CD4-positive, CD25-positive, alpha-beta regulatory T cell (primary cell): ENCODE data around the gene HACD3. TPM values are rescaled to one million over a fixed set of nuclear protein-coding genes. Genes with fewer than 3 reads are reported as not detected.

ENCODE experiments used
- ATAC-seq, 2 donors: fragments of 150-1000 bp; cut with Tn5 transposase; one replicate each; pipeline ENCODE4 v1.10.0; 2021; ENCODE audit warnings: low read depth in 2 of 2, moderate number of reproducible peaks in 2 of 2, moderate library complexity in 1 of 2
- DNase-seq, 3 donors: peaks; one replicate each; pipeline versions ENCODE4 v3.0.0 to v3.0.0-alpha.2; 2012 to 2022; ENCODE audit warnings: mixed read lengths in 1 of 3
- H3K27ac ChIP-seq: one replicate; pipeline ENCODE4 v1.7.0; 2013; ENCODE audit warnings: mild to moderate bottlenecking, low read length; ENCODE audit not compliant: insufficient read depth, poor library complexity, severe bottlenecking
- H3K27me3 ChIP-seq: one replicate; pipeline ENCODE4 v1.7.0; 2013; ENCODE audit warnings: low read length; ENCODE audit not compliant: control insufficient read depth, insufficient read depth
- H3K36me3 ChIP-seq: one replicate; pipeline ENCODE4 v1.7.0; 2013; ENCODE audit warnings: mild to moderate bottlenecking, low read length, moderate library complexity; ENCODE audit not compliant: control insufficient read depth, insufficient read depth
- H3K4me1 ChIP-seq: 2 replicates; pipeline ENCODE4 v1.7.0; 2013; ENCODE audit warnings: mild to moderate bottlenecking, low read length; ENCODE audit not compliant: insufficient read depth, control insufficient read depth, poor library complexity, severe bottlenecking
- H3K4me3 ChIP-seq: one replicate; pipeline ENCODE4 v1.7.0; 2013; ENCODE audit warnings: low read depth, mild to moderate bottlenecking, low read length, moderate library complexity
- H3K9me3 ChIP-seq, 2 experiments: 1 replicate in 1 of 2; 2 replicates in 1 of 2; pipeline ENCODE4 v1.7.0; 2013; ENCODE audit warnings: low read length in 2 of 2, mild to moderate bottlenecking in 1 of 2, moderate library complexity in 1 of 2; ENCODE audit not compliant: control insufficient read depth in 2 of 2
- H3K27ac Mint-ChIP-seq, 3 donors: one replicate each; pipeline ENCODE4 v1.8.0; 2020 to 2022; ENCODE audit warnings: mild to moderate bottlenecking in 3 of 3, mixed read lengths in 3 of 3, moderate library complexity in 2 of 3
- H3K27me3 Mint-ChIP-seq: one replicate; pipeline ENCODE4 v1.8.0; 2022; ENCODE audit warnings: mild to moderate bottlenecking, mixed read lengths
- H3K36me3 Mint-ChIP-seq: one replicate; pipeline ENCODE4 v1.8.0; 2020; ENCODE audit warnings: mixed read lengths
- H3K4me1 Mint-ChIP-seq, 4 donors: one replicate each; pipeline ENCODE4 v1.8.0; 2020 to 2022; ENCODE audit warnings: mixed read lengths in 4 of 4, mild to moderate bottlenecking in 1 of 4
- H3K4me3 Mint-ChIP-seq, 4 donors: one replicate each; pipeline ENCODE4 v1.8.0; 2020 to 2022; ENCODE audit warnings: mild to moderate bottlenecking in 4 of 4, mixed read lengths in 4 of 4, moderate library complexity in 3 of 4
- H3K9me3 Mint-ChIP-seq, 7 donors: one replicate each; pipeline ENCODE4 v1.8.0; 2020 to 2022; ENCODE audit warnings: mixed read lengths in 7 of 7, mild to moderate bottlenecking in 3 of 7, moderate library complexity in 2 of 7
- polyA plus RNA-seq, 4 donors: library from polyadenylated mRNA; unstranded; fragments of 300-500 nt; fragmentation: Illumina TruSeq; gene quantifications; one replicate each; pipeline ENCODE4 v1.2.3, GENCODE V29; 2021
- total RNA-seq: library from RNA; stranded (reverse); gene quantifications from one replicate; pipeline ENCODE4 v1.2.3, GENCODE V29; 2022

HACD3 gene
- total and polyA plus RNA-seq, 5 donors from 2014 or later, result 16.5 to 43.8 (median 36.0) TPM

- H3K27me3 Mint-ChIP-seq, result no peaks in the 10 kb centered on the region
- Histone ChIP-seq H3K4me1 (peaks cover 19% of the 10 kb centered on the region), H3K27me3 (no peaks in the 10 kb centered on the region), H3K36me3 (peaks cover 62% of the 10 kb centered on the region), H3K9me3 (no peaks in the 10 kb centered on the region), H3K27ac (peak overlapping the region; percentile 19), H3K4me3 (no peak overlapping the region)
- H3K36me3 Mint-ChIP-seq, result peaks cover 37% of the 10 kb centered on the region
- DNase-seq (no peak), ATAC-seq (no peak)
- H3K9me3 Mint-ChIP-seq, result no peaks in the 10 kb centered on the region
- H3K27ac Mint-ChIP-seq, result peak overlapping the region; percentile 15 to 47 (median 27)
- no peak overlapping the region for H3K4me3 Mint-ChIP-seq
- peaks cover 18 to 33% (median 29%) of the 10 kb centered on the region in 4 donors for H3K4me1 Mint-ChIP-seq
Observed at GRCh38 chr15:65580287-65580686, 50.0 kb downstream of the HACD3 start.

- Mint-ChIP-seq H3K27me3 (no peaks in the 10 kb centered on the region), H3K4me1 (peaks cover 25 to 48% (median 42%) of the 10 kb centered on the region in 4 donors), H3K4me3 (peak overlapping the region; percentile 50 to 74 (median 68)), H3K9me3 (no peaks in the 10 kb centered on the region), H3K27ac (peak overlapping the region; percentile 88 to 91 (median 89)), H3K36me3 (peaks cover 39% of the 10 kb centered on the region)
- Histone ChIP-seq H3K9me3 (no peaks in the 10 kb centered on the region), H3K27ac (peak overlapping the region; percentile 78), H3K27me3 (no peaks in the 10 kb centered on the region), H3K36me3 (peaks cover 44% of the 10 kb centered on the region), H3K4me1 (peaks cover 19% of the 10 kb centered on the region), H3K4me3 (peak overlapping the region; percentile 42)
- peak; percentile 77 to 85 for ATAC-seq
- peak; percentile 15 to 82 (median 67) for DNase-seq
Observed at GRCh38 chr15:65583701-65584100, 53.4 kb downstream of the HACD3 start.

DNA sequence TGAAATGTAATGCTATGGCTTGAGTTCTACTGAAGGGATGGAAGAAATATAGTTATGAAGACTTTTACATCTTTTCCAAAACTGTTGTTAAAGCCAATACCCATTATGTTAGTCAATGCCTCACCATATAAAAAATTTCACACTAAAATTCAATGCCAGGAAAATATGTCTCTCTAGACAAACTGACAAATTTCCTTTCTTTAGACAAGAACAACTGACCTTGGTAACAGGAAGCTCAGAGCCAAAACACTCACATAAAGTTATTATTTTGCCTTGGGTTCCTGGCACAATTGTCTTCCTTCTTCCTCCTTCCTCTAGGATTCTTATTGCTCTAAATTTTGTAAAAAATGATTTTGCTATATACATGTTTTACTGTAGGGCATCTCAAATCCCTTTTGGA is 54.0 kb downstream of the HACD3 start:
- Histone ChIP-seq H3K27ac (peak overlapping the region; percentile 78), H3K4me3 (peak overlapping the region; percentile 42)

DNA sequence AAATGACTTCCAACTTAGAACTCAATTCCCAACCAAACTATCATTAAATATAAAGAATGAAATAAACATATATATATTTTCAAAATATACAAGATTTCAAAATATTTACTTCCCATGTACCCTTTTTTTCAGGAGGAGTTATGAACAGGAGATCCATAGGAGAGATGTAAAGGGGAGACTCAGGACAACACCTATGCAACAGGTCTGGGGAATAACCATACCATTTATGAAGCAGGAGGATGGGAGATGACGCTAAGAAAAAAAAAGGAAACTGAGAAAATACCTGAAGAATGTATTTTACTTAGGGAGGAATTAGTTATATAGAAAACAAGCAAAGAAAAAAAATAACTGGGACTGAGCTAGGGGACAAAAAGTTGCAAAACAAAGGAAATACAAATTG is 56.8 kb downstream of the HACD3 start:
- Histone ChIP-seq H3K9me3 (no peaks in the 10 kb centered on the region), H3K27ac (no peak overlapping the region), H3K4me3 (no peak overlapping the region), H3K4me1 (peaks cover 19% of the 10 kb centered on the region), H3K27me3 (no peaks in the 10 kb centered on the region), H3K36me3 (peaks cover 44% of the 10 kb centered on the region)
- no peak for DNase-seq
- H3K9me3 Mint-ChIP-seq, result peaks cover 0 to 1% (median 0%) of the 10 kb centered on the region in 7 donors
- H3K4me1 Mint-ChIP-seq, result peaks cover 22 to 62% (median 43%) of the 10 kb centered on the region in 4 donors
- ATAC-seq, result no peak
- H3K27ac Mint-ChIP-seq, result peak overlapping the region in 2 of 3 donors; percentile 9 to 34
- H3K4me3 Mint-ChIP-seq, result no peak overlapping the region
- peaks cover 60% of the 10 kb centered on the region for H3K36me3 Mint-ChIP-seq
- H3K27me3 Mint-ChIP-seq, result no peaks in the 10 kb centered on the region

More for the DNA sequence above, 54.0 kb downstream of the HACD3 start:
- Histone ChIP-seq H3K36me3 (peaks cover 42% of the 10 kb centered on the region), H3K9me3 (no peaks in the 10 kb centered on the region), H3K27me3 (no peaks in the 10 kb centered on the region), H3K4me1 (peaks cover 19% of the 10 kb centered on the region)
- Mint-ChIP-seq H3K27ac (peak overlapping the region; percentile 88 to 91 (median 89)), H3K9me3 (no peaks in the 10 kb centered on the region), H3K36me3 (peaks cover 39% of the 10 kb centered on the region), H3K27me3 (no peaks in the 10 kb centered on the region), H3K4me1 (peaks cover 25 to 48% (median 42%) of the 10 kb centered on the region in 4 donors), H3K4me3 (peak overlapping the region in 3 of 4 donors; percentile 50 to 74 (median 73))
- no peak for ATAC-seq
- no peak for DNase-seq

DNA sequence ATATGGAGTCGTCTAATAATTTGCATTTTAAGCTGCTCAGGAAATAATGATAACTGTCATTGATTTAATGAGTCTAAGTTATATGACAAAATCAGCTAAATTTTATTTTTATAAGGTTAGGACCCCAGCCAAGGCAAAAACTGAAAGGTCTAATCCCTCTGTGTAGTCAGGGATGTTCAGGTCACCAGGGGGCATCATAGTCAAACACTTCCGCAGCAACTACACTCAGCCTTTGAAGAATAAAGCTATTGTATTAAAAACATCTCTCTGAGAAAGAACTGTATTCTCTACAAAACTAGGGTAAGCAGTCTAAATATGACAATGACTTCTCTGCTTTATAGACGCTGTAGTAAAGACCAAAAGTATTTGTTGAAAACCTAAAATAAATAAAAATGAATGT is 65.7 kb downstream of the HACD3 start:
- H3K27me3 Mint-ChIP-seq, result no peaks in the 10 kb centered on the region
- ATAC-seq, result no peak
- H3K9me3 Mint-ChIP-seq, result no peaks in the 10 kb centered on the region
- Histone ChIP-seq H3K27ac (no peak overlapping the region), H3K4me1 (no peaks in the 10 kb centered on the region), H3K36me3 (peaks cover 76% of the 10 kb centered on the region), H3K4me3 (no peak overlapping the region), H3K27me3 (no peaks in the 10 kb centered on the region), H3K9me3 (no peaks in the 10 kb centered on the region)
- H3K4me3 Mint-ChIP-seq, result no peak overlapping the region
- H3K4me1 Mint-ChIP-seq, result peaks cover 0 to 15% (median 5%) of the 10 kb centered on the region in 4 donors
- DNase-seq, result peak; percentile 18 to 30 (median 24)
- H3K36me3 Mint-ChIP-seq, result peaks cover 56% of the 10 kb centered on the region
- no peak overlapping the region for H3K27ac Mint-ChIP-seq

DNA sequence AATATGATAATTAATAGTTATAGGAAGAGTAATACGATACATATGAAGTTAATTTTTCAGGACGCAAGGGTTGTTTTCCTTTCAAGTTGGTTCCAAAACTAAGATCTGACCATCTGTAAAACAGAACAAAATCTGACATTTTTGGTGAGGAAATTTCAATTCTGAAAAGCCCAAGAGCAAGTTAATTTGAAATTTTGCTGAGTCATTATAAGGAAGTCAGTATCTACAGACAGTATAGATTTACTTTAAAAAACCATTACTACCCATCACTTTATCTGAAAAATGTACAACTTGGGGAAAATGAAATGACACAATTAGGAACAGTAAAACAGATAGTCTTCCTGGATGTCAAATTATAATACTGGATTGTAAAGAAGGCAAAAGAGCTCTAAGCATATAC is 68.2 kb downstream of the HACD3 start:
- no peaks in the 10 kb centered on the region for H3K27me3 ChIP-seq
- no peaks in the 10 kb centered on the region for H3K4me1 ChIP-seq
- no peak for DNase-seq
- Mint-ChIP-seq H3K4me1 (peaks cover 0 to 15% (median 2%) of the 10 kb centered on the region in 4 donors), H3K9me3 (no peaks in the 10 kb centered on the region), H3K27ac (peak overlapping the region in 1 of 3 donors; percentile 36), H3K27me3 (no peaks in the 10 kb centered on the region), H3K4me3 (no peak overlapping the region), H3K36me3 (peaks cover 40% of the 10 kb centered on the region)
- H3K36me3 ChIP-seq, result peaks cover 61% of the 10 kb centered on the region
- H3K27ac ChIP-seq, result no peak overlapping the region
- no peak overlapping the region for H3K4me3 ChIP-seq
- no peak for ATAC-seq
- no peaks in the 10 kb centered on the region for H3K9me3 ChIP-seq

GRCh38 chr15:65599677-65600076 is 69.4 kb downstream of the HACD3 start:
- H3K4me3 Mint-ChIP-seq, result no peak overlapping the region
- H3K9me3 ChIP-seq, result no peaks in the 10 kb centered on the region
- H3K36me3 Mint-ChIP-seq, result peaks cover 31% of the 10 kb centered on the region
- H3K36me3 ChIP-seq, result peaks cover 61% of the 10 kb centered on the region
- no peak overlapping the region for H3K27ac ChIP-seq
- no peak for DNase-seq
- H3K4me1 ChIP-seq, result no peaks in the 10 kb centered on the region
- no peak overlapping the region for H3K27ac Mint-ChIP-seq
- no peaks in the 10 kb centered on the region for H3K9me3 Mint-ChIP-seq
- no peaks in the 10 kb centered on the region for H3K27me3 Mint-ChIP-seq
- peaks cover 0 to 15% (median 2%) of the 10 kb centered on the region in 4 donors for H3K4me1 Mint-ChIP-seq
- no peaks in the 10 kb centered on the region for H3K27me3 ChIP-seq
- no peak overlapping the region for H3K4me3 ChIP-seq
- ATAC-seq, result no peak

DNA sequence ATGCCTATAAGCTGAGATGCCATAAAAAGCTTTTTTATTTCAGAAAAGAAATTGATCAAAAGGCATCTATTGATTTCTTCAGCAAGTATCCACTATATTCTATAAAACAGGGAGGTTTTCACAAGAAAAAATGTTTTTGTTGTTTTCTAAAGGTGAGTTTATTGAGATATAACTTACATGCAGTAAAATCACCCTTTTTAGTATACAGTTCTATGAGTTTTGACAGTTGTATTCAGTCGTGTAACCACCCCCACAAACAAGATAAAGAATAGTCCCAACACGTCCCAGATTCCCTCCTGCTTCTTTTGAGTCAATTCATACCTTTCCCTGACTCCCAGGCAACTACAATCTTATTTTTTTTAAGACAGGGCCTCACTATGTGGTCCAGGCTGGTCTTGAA is 72.9 kb downstream of the HACD3 start:
- Mint-ChIP-seq H3K27ac (no peak overlapping the region), H3K36me3 (peaks cover 15% of the 10 kb centered on the region), H3K4me3 (no peak overlapping the region), H3K9me3 (no peaks in the 10 kb centered on the region), H3K4me1 (peaks cover 6 to 25% (median 8%) of the 10 kb centered on the region in 4 donors), H3K27me3 (no peaks in the 10 kb centered on the region)
- no peak overlapping the region for H3K4me3 ChIP-seq
- H3K9me3 ChIP-seq, result no peaks in the 10 kb centered on the region
- peaks cover 41% of the 10 kb centered on the region for H3K36me3 ChIP-seq
- no peaks in the 10 kb centered on the region for H3K27me3 ChIP-seq
- H3K4me1 ChIP-seq, result no peaks in the 10 kb centered on the region
- no peak for ATAC-seq
- DNase-seq, result no peak
- no peak overlapping the region for H3K27ac ChIP-seq
